Measurements from ENCODE around the gene RAB4A.

DNA sequence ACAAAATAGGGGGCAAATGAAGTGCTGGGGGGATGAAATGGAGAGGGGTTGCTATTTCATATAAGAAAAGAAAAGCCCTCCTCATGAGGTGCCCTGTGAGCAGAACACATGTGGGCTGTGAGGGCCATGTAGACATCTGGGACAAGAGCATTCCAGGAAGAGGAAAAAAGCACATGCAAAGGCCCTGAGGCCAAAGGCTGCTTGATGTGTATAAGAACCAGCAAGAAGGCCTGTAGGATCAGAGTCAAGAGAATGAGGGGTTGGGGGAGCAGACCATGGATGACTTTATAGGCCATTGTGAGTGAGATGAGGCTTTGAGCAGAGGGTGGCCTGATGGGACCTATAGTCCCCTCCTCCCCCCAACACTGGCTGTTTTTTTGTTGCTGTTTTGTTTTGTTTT, 7.7 kb upstream of the RAB4A start:
- TF ChIP-seq, protein P1, sequence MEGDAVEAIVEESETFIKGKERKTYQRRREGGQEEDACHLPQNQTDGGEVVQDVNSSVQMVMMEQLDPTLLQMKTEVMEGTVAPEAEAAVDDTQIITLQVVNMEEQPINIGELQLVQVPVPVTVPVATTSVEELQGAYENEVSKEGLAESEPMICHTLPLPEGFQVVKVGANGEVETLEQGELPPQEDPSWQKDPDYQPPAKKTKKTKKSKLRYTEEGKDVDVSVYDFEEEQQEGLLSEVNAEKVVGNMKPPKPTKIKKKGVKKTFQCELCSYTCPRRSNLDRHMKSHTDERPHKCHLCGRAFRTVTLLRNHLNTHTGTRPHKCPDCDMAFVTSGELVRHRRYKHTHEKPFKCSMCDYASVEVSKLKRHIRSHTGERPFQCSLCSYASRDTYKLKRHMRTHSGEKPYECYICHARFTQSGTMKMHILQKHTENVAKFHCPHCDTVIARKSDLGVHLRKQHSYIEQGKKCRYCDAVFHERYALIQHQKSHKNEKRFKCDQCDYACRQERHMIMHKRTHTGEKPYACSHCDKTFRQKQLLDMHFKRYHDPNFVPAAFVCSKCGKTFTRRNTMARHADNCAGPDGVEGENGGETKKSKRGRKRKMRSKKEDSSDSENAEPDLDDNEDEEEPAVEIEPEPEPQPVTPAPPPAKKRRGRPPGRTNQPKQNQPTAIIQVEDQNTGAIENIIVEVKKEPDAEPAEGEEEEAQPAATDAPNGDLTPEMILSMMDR (IDR thresholded peaks at IDR 0.05; ENCODE audit: low read length) = no peak
- no peak for TF ChIP-seq EZH2phosphoT487 (IDR thresholded peaks at IDR 0.05; ENCODE audit: low read length)
- no peak for TF ChIP-seq EZH2 (optimal IDR thresholded peaks at IDR 0.05; ENCODE audit: low read depth, low read length)

Data from MM.1S (cell line).